Glutamatergic neuron (in vitro differentiated cells): Measurements from ENCODE around the gene TBCB. TPM values are rescaled to one million over a fixed set of nuclear protein-coding genes. Genes with fewer than 3 reads are reported as not detected.

Source experiments
- DNase-seq: peaks from one replicate; pipeline ENCODE4 v3.0.0; 2022
- H3K27ac Mint-ChIP-seq: one replicate; pipeline ENCODE4 v1.8.0; 2020; ENCODE audit warnings: mild to moderate bottlenecking, mixed read lengths, inconsistent platforms; ENCODE audit not compliant: unreplicated experiment
- H3K27me3 Mint-ChIP-seq: one replicate; pipeline ENCODE4 v1.8.0; 2020; ENCODE audit warnings: mild to moderate bottlenecking, moderate library complexity, mixed read lengths, inconsistent platforms; ENCODE audit not compliant: unreplicated experiment
- H3K36me3 Mint-ChIP-seq: one replicate; pipeline ENCODE4 v1.8.0; 2020; ENCODE audit warnings: mild to moderate bottlenecking, mixed read lengths, inconsistent platforms; ENCODE audit not compliant: unreplicated experiment
- H3K4me1 Mint-ChIP-seq: one replicate; pipeline ENCODE4 v1.8.0; 2020; ENCODE audit warnings: mild to moderate bottlenecking, low read depth, mixed read lengths, inconsistent platforms; ENCODE audit not compliant: unreplicated experiment
- H3K4me3 Mint-ChIP-seq: one replicate; pipeline ENCODE4 v1.8.0; 2020; ENCODE audit warnings: mild to moderate bottlenecking, mixed read lengths, inconsistent platforms; ENCODE audit not compliant: unreplicated experiment
- H3K9me3 Mint-ChIP-seq: one replicate; pipeline ENCODE4 v1.8.0; 2020; ENCODE audit warnings: mild to moderate bottlenecking, moderate library complexity, mixed read lengths, inconsistent platforms; ENCODE audit not compliant: unreplicated experiment
- CTCF ChIP-seq: fragments of 200-600 bp; sonication (generic); IDR thresholded peaks from one replicate; pipeline ENCODE4 v1.5.0; 2021; ENCODE audit not compliant: partially characterized antibody, unreplicated experiment
- total RNA-seq: library from RNA; stranded (reverse); fragmentation: NEBNext Ultra II Directional; extraction: Animal tissue kit (Norgen Biotek cat#: 25700); gene quantifications from one replicate; pipeline ENCODE4 v1.2.1, GENCODE V29; 2021; ENCODE audit not compliant: unreplicated experiment

Gene TBCB
- total RNA-seq, 1 donor from 2014 or later: 337 TPM

- Mint-ChIP-seq H3K27ac (no peak overlapping the region), H3K27me3 (peaks cover 2% of the 10 kb centered on the region), H3K36me3 (no peaks in the 10 kb centered on the region), H3K4me3 (no peak overlapping the region), H3K4me1 (peaks cover 3% of the 10 kb centered on the region), H3K9me3 (peaks cover 2% of the 10 kb centered on the region)
- no peak for DNase-seq
- TF ChIP-seq CTCF: no peak
Observed at GRCh38 chr19:36093687-36094086, 21.6 kb upstream of the TBCB start.

GRCh38 chr19:36097036-36097435 lies 18.2 kb upstream of the TBCB start:
- Mint-ChIP-seq H3K4me1 (no peaks in the 10 kb centered on the region), H3K27ac (no peak overlapping the region), H3K36me3 (no peaks in the 10 kb centered on the region), H3K4me3 (no peak overlapping the region), H3K9me3 (peaks cover 2% of the 10 kb centered on the region), H3K27me3 (peaks cover 2% of the 10 kb centered on the region)
- DNase-seq: no peak
- no peak for TF ChIP-seq CTCF

GRCh38 chr19:36099166-36099785 lies 16.0 kb upstream of the TBCB start:
- no peak for TF ChIP-seq CTCF
- H3K4me3 Mint-ChIP-seq: no peak overlapping the region
- no peak for DNase-seq
- no peak overlapping the region for H3K27ac Mint-ChIP-seq
- no peaks in the 10 kb centered on the region for H3K4me1 Mint-ChIP-seq
- no peaks in the 10 kb centered on the region for H3K36me3 Mint-ChIP-seq
- peaks cover 5% of the 10 kb centered on the region for H3K27me3 Mint-ChIP-seq
- H3K9me3 Mint-ChIP-seq: peaks cover 6% of the 10 kb centered on the region

GRCh38 chr19:36100476-36100875 lies 14.8 kb upstream of the TBCB start:
- no peak for TF ChIP-seq CTCF
- H3K27me3 Mint-ChIP-seq: peaks cover 5% of the 10 kb centered on the region
- peaks cover 6% of the 10 kb centered on the region for H3K9me3 Mint-ChIP-seq
- H3K27ac Mint-ChIP-seq: no peak overlapping the region
- H3K4me3 Mint-ChIP-seq: no peak overlapping the region
- H3K4me1 Mint-ChIP-seq: no peaks in the 10 kb centered on the region
- no peaks in the 10 kb centered on the region for H3K36me3 Mint-ChIP-seq
- DNase-seq: no peak

- Mint-ChIP-seq H3K36me3 (no peaks in the 10 kb centered on the region), H3K4me3 (no peak overlapping the region), H3K27ac (no peak overlapping the region), H3K27me3 (peaks cover 5% of the 10 kb centered on the region), H3K9me3 (peaks cover 6% of the 10 kb centered on the region), H3K4me1 (no peaks in the 10 kb centered on the region)
- TF ChIP-seq CTCF: no peak
- DNase-seq: no peak
Observed at GRCh38 chr19:36101550-36102327, 13.5 kb upstream of the TBCB start.
